K562 (cell line): ENCODE results near the gene CFDP1. TPM values are rescaled to one million over a fixed set of nuclear protein-coding genes. Genes with fewer than 3 reads are reported as not detected.

ENCODE experiments used
- ATAC-seq: fragments of 200-7000 bp; cut with Tn5 transposase; 3 replicates; pipeline ENCODE4 v1.9.1; 2020; ENCODE audit warnings: moderate library complexity
- BruUV-seq: library from RNA; stranded (reverse); fragments of 400-500 nt; replicated peaks from 2 replicates; lab custom pipeline; 2021; lab: Mats Ljungman, UMichigan
- CTCF ChIA-PET: fragments of 300-600 bp; formaldehyde crosslinking; extraction: SDS; loops from one replicate; lab custom pipeline; 2021; ENCODE audit warnings: low intra/inter-chr PET ratio; lab: Yijun Ruan, JAX
- POLR2A ChIA-PET: fragments of 300-600, 350-650 bp; sonication (Branson Sonifier 250); formaldehyde crosslinking; extraction: SDS; loops from one replicate; lab custom pipeline; 2021; ENCODE audit warnings: antibody characterized with exemption, inconsistent platforms; lab: Yijun Ruan, JAX
- DNase-seq, 4 experiments: peaks; one replicate each; pipeline versions ENCODE4 v3.0.0 to v3.0.0-alpha.2; 2011 to 2018; ENCODE audit warnings: low spot score in 3 of 4, mixed read lengths in 3 of 4; ENCODE audit errors: extremely low read depth in 1 of 4
- FAIRE-seq: peaks from 2 replicates; lab custom pipeline; 2011; peaks lifted over from hg19 to GRCh38; lab: Jason Lieb, UNC
- H2AFZ ChIP-seq: 2 replicates; pipeline ENCODE4 v1.6.0; 2011; ENCODE audit warnings: low read depth, low read length, control low read depth, inconsistent platforms
- H3K27ac ChIP-seq: fragments of 200-600 bp; 3 replicates; pipeline ENCODE4 v1.8.0; 2011; ENCODE audit warnings: low read depth, mild to moderate bottlenecking, control low read depth, inconsistent platforms, low read length, moderate library complexity, mixed read lengths; ENCODE audit errors: extremely low read depth
- H3K27me3 ChIP-seq, 2 experiments: fragments of 300-600 bp in 1 of 2; 2 replicates in 1 of 2; 3 replicates in 1 of 2; pipeline versions ENCODE4 v1.6.0 to v1.8.0; 2011; ENCODE audit warnings: inconsistent platforms in 2 of 2, low read length in 2 of 2, mild to moderate bottlenecking in 1 of 2, mixed read lengths in 1 of 2, moderate library complexity in 1 of 2; ENCODE audit not compliant: control insufficient read depth in 2 of 2, insufficient read depth in 2 of 2
- H3K36me3 ChIP-seq: fragments of 300-600 bp; 3 replicates; pipeline ENCODE4 v1.8.0; 2011; ENCODE audit warnings: mild to moderate bottlenecking, low read length, inconsistent platforms; ENCODE audit not compliant: control insufficient read depth, insufficient read depth
- H3K4me1 ChIP-seq, 2 experiments: fragments of 200-600 bp in 1 of 2; replicated peaks in 1 of 2; 2 replicates in 1 of 2; 3 replicates in 1 of 2; pipeline versions ENCODE4 v1.5.1 to v1.8.0; 2011; ENCODE audit warnings: inconsistent platforms in 2 of 2, low read length in 2 of 2, mild to moderate bottlenecking in 1 of 2, mixed read lengths in 1 of 2, moderate library complexity in 1 of 2; ENCODE audit not compliant: control insufficient read depth in 2 of 2, insufficient read depth in 2 of 2
- H3K4me2 ChIP-seq: 2 replicates; pipeline ENCODE4 v1.6.1; 2011; ENCODE audit warnings: low read length, control low read depth, inconsistent platforms, mixed read lengths; ENCODE audit not compliant: insufficient read depth
- H3K4me3 ChIP-seq: fragments of 200-600 bp; sonication (generic), shearing (Covaris generic); 2 replicates; pipeline ENCODE4 v1.5.1; 2016; ENCODE audit warnings: control low read depth, inconsistent platforms
- H3K79me2 ChIP-seq: fragments of 200-600 bp; 3 replicates; pipeline ENCODE4 v1.8.0; 2011; ENCODE audit warnings: low read length, inconsistent platforms; ENCODE audit not compliant: control insufficient read depth, insufficient read depth
- H3K9ac ChIP-seq, 2 experiments: 2 replicates each; pipeline versions ENCODE4 v1.6.0 to v1.6.1; 2011; ENCODE audit warnings: low read depth in 2 of 2, low read length in 2 of 2, control low read depth in 1 of 2, inconsistent platforms in 1 of 2, mild to moderate bottlenecking in 1 of 2, mixed read lengths in 1 of 2; ENCODE audit not compliant: insufficient read depth in 1 of 2
- H3K9me1 ChIP-seq: one replicate; pipeline ENCODE4 v1.6.0; 2011; ENCODE audit warnings: inconsistent platforms, mild to moderate bottlenecking, low read length, moderate library complexity; ENCODE audit not compliant: control insufficient read depth, insufficient read depth
- H3K9me3 ChIP-seq: replicated peaks from 2 replicates; pipeline ENCODE4 v1.5.1; 2011; ENCODE audit warnings: low read depth, low read length, inconsistent platforms; ENCODE audit not compliant: control insufficient read depth, insufficient read depth
- H4K20me1 ChIP-seq: replicated peaks from 2 replicates; pipeline ENCODE4 v1.6.1; 2011; ENCODE audit warnings: low read length, inconsistent platforms, mixed read lengths; ENCODE audit not compliant: control insufficient read depth, insufficient read depth
- ADNP ChIP-seq: fragments of 200-800 bp; sonication (Bioruptor generic); IDR thresholded peaks from 2 replicates; pipeline ENCODE4 v1.6.1; 2016; ENCODE audit warnings: missing genetic modification characterization, missing compliant biosample characterization
- HBP1 ChIP-seq: fragments of 450-650 bp; formaldehyde crosslinking; IDR thresholded peaks from 2 replicates; pipeline ENCODE4 v1.4.0; 2022; ENCODE audit warnings: missing genetic modification characterization
- HDAC2 ChIP-seq: fragments of 450-650 bp; IDR thresholded peaks from 2 replicates; pipeline ENCODE4 v1.6.1; 2016; ENCODE audit warnings: mild to moderate bottlenecking
- IRF2 ChIP-seq: sonication (generic); formaldehyde crosslinking; IDR thresholded peaks from 2 replicates; pipeline ENCODE4 v1.8.1; 2022; ENCODE audit warnings: mild to moderate bottlenecking, missing genetic modification reagents
- KLF6 ChIP-seq: fragments of 250-450 bp; sonication (Bioruptor Pico); IDR thresholded peaks from 2 replicates; pipeline ENCODE4 v1.4.0; 2020; ENCODE audit warnings: mild to moderate bottlenecking, moderate library complexity, borderline replicate concordance
- NCOA6 ChIP-seq: fragments of 450-650 bp; IDR thresholded peaks from 2 replicates; pipeline ENCODE4 v1.6.1; 2017; ENCODE audit warnings: mild to moderate bottlenecking
- OTX1 ChIP-seq: fragments of 450-650 bp; formaldehyde crosslinking; IDR thresholded peaks from 2 replicates; pipeline ENCODE4 v1.4.0; 2022; ENCODE audit warnings: mild to moderate bottlenecking
- PREB ChIP-seq: sonication (generic); formaldehyde crosslinking; IDR thresholded peaks from 2 replicates; pipeline ENCODE4 v1.8.1; 2023; ENCODE audit warnings: mild to moderate bottlenecking, missing genetic modification reagents
- SRSF3 ChIP-seq: fragments of 200-400 bp; formaldehyde crosslinking; IDR thresholded peaks from 2 replicates; pipeline ENCODE4 v1.6.1; 2016; ENCODE audit warnings: mild to moderate bottlenecking, low read length, moderate library complexity; ENCODE audit not compliant: insufficient read depth
- ZBTB1 ChIP-seq: sonication (generic); formaldehyde crosslinking; IDR thresholded peaks from 2 replicates; pipeline ENCODE4 v1.8.1; 2023; ENCODE audit warnings: missing genetic modification reagents, low read depth, mild to moderate bottlenecking, borderline replicate concordance
- ZFP36 ChIP-seq: fragments of 150-350 bp; IDR thresholded peaks from 2 replicates; pipeline ENCODE4 v1.6.1; 2018; ENCODE audit warnings: low read length, low read depth; ENCODE audit not compliant: partially characterized antibody
- ZNF23 ChIP-seq: fragments of 250-450 bp; sonication (Bioruptor Pico); IDR thresholded peaks from 2 replicates; pipeline ENCODE4 v1.4.0; 2020; ENCODE audit warnings: mild to moderate bottlenecking
- ZNF324 ChIP-seq: fragments of 250-450 bp; sonication (Bioruptor Pico); IDR thresholded peaks from 2 replicates; pipeline ENCODE4 v1.4.0; 2020; ENCODE audit warnings: mild to moderate bottlenecking
- ZNF707 ChIP-seq: fragments of 250-450 bp; sonication (Bioruptor Pico); conservative IDR thresholded peaks from 2 replicates; pipeline ENCODE4 v1.8.0; 2022; ENCODE audit warnings: inconsistent platforms, mild to moderate bottlenecking, moderate library complexity
- ZNF830 ChIP-seq: fragments of 250-450 bp; sonication (Bioruptor Pico); IDR thresholded peaks from 2 replicates; pipeline ENCODE4 v1.5.0; 2021; ENCODE audit warnings: mild to moderate bottlenecking
- WGBS: fragments of 100-300 bp; shearing (Covaris generic); methylation state at CpG from one replicate; pipeline ENCODE4 v1.1.6; 2016; ENCODE audit warnings: low coverage, mixed read lengths; ENCODE audit not compliant: insufficient coverage; ENCODE audit errors: missing lambda C conversion rate; 5-methylcytosine and 5-hydroxymethylcytosine counted together
- in situ Hi-C: fragments of 300-500 bp; cut with MboI; formaldehyde crosslinking; loops from 4 replicates; pipeline ENCODE4 v1.15.0; 2018; ENCODE audit warnings: inconsistent platforms, mixed read lengths
- intact Hi-C: fragments of 100-400 bp; cut with micrococcal nuclease; formaldehyde crosslinking; loops from 2 replicates; pipeline ENCODE4 v1.14.2; 2022
- polyA plus RNA-seq, 8 experiments: library from polyadenylated mRNA; depleted of rRNA in 4 of 8; stranded (reverse) in 5 of 8; unstranded in 3 of 8; fragments of >200 nt; fragmentation: Nextera tagmentation in 2 of 8; fragmentation: Illumina TruSeq in 1 of 8; extraction: Ambion mirVana in 2 of 8; extraction: Trizol in 1 of 8; gene quantifications; 2 replicates each; pipeline versions ENCODE4 v1.2.1 to v1.2.3, GENCODE V29; 2011 to 2014; ENCODE audit warnings: inconsistent platforms in 1 of 8, missing spikeins in 1 of 8
- total RNA-seq, 7 experiments: library from RNA; depleted of rRNA in 6 of 7; stranded (reverse); fragments of >200 nt in 6 of 7; fragmentation: Illumina TruSeq in 2 of 7; extraction: Trizol in 2 of 7; gene quantifications; 2 replicates each; pipeline versions ENCODE4 v1.2.1 to v1.2.3, GENCODE V29; 2011 to 2021; ENCODE audit warnings: low replicate concordance in 1 of 7
- TF ChIP-seq, protein P1 (sequence below): sonication (generic); formaldehyde crosslinking; IDR thresholded peaks from 2 replicates; pipeline ENCODE4 v1.8.0; 2022; ENCODE audit warnings: mild to moderate bottlenecking, low read depth, missing genetic modification reagents
- TF ChIP-seq, protein P2 (sequence below): sonication (generic); formaldehyde crosslinking; IDR thresholded peaks from 2 replicates; pipeline ENCODE4 v1.4.0; 2020; ENCODE audit warnings: mild to moderate bottlenecking, missing genetic modification reagents

The CFDP1 gene
- total and polyA plus RNA-seq, 9 of the 15 experiments (the other 6 are each of a cell fraction or from before 2014, with no cell fraction given) = 31.5 to 78.4 (median 61.7) TPM

DNA sequence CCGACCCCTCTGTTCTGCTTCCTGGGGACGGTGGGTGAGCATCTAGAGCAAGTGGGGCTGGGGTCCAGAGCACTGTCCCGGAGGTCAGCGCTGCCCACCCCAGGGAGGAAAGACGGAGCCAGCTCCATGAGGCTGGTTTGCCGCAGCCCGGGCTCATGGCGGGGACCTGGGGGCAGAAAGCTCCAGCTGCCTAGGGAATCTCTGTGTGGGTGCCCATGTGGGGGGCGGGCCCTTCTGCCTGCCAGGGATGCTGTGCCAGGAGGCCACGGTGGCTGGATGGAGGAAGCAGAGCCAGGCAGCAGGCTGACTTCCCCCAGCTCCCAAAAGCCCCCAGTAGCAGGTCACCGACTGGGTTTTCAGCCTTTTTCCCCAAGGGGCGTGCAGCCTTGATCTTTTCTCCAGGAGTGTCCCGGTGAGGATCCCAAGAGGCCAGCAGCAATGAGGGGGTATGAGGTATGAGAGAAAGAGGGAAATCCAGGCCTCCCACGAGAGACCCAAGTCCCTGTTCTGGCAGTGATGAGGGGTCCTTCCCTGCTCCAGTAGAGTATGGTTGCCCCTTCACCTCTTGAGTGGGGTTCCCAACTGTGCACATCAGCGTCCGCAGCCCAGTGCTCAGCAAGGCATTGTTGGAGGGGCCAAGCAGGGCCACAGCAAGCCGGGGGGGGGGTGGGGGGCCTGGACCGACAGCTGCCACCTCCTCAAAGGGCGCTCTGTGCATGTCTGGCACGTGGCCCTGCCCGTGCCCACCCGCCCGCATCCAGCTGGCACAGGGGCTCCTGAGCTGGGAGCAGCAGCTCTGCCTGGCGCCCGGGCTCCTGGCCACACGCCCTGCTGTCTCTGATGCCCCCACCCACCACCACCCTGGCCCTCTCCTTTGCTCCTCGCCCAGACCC is 166.3 kb downstream of the CFDP1 start:
- WGBS = 66% methylated on average over 15 of the region's 27 CpGs
- in situ Hi-C loops = no loop called here
- Histone ChIP-seq H3K9me3 (no peaks in the 10 kb centered on the region), H4K20me1 (no peaks in the 10 kb centered on the region), H3K4me1 (peaks cover 4 to 48% of the 10 kb centered on the region in 2 experiments; a peak in 3 of 5 replicates), H2AFZ (no peak overlapping the region), H3K9me1 (no peaks in the 10 kb centered on the region), H3K4me3 (no peak overlapping the region), H3K79me2 (peaks cover 6% of the 10 kb centered on the region; the same call in 1 of the 3 replicates), H3K4me2 (peak overlapping the region; percentile 72; the same call in 1 of the 2 replicates), H3K9ac (peak overlapping the region in 1 of 2 experiments; percentile 92; a peak in 2 of 4 replicates), H3K27me3 (no peaks in the 10 kb centered on the region), H3K27ac (no peak overlapping the region), H3K36me3 (no peaks in the 10 kb centered on the region)
- ATAC-seq (no peak), FAIRE-seq (no peak), DNase-seq (no peak)
- no TSS peak for BruUV-seq
- ChIA-PET CTCF (no interaction called here), POLR2A (interaction anchor here (1.2 kb wide), 1 partner anchor 112 kb away, joined by 3 read pairs; no protein-coding TSS in a partner anchor)
- intact Hi-C loops = no loop called here
- TF ChIP-seq ZBTB1 = no peak
- TF ChIP-seq, protein P1, sequence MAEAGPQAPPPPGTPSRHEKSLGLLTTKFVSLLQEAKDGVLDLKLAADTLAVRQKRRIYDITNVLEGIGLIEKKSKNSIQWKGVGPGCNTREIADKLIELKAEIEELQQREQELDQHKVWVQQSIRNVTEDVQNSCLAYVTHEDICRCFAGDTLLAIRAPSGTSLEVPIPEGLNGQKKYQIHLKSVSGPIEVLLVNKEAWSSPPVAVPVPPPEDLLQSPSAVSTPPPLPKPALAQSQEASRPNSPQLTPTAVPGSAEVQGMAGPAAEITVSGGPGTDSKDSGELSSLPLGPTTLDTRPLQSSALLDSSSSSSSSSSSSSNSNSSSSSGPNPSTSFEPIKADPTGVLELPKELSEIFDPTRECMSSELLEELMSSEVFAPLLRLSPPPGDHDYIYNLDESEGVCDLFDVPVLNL (CRISPR knock-in tag) = no peak
- TF ChIP-seq OTX1 (CRISPR knock-in tag) = no peak
- TF ChIP-seq, protein P2, sequence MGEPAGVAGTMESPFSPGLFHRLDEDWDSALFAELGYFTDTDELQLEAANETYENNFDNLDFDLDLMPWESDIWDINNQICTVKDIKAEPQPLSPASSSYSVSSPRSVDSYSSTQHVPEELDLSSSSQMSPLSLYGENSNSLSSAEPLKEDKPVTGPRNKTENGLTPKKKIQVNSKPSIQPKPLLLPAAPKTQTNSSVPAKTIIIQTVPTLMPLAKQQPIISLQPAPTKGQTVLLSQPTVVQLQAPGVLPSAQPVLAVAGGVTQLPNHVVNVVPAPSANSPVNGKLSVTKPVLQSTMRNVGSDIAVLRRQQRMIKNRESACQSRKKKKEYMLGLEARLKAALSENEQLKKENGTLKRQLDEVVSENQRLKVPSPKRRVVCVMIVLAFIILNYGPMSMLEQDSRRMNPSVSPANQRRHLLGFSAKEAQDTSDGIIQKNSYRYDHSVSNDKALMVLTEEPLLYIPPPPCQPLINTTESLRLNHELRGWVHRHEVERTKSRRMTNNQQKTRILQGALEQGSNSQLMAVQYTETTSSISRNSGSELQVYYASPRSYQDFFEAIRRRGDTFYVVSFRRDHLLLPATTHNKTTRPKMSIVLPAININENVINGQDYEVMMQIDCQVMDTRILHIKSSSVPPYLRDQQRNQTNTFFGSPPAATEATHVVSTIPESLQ = no peak
- no peak for TF ChIP-seq NCOA6
- no peak for TF ChIP-seq ZNF830 (CRISPR knock-in tag)
- TF ChIP-seq IRF2 (CRISPR knock-in tag) = no peak
- no peak for TF ChIP-seq ZNF707 (CRISPR knock-in tag)
- no peak for TF ChIP-seq ADNP (tag)
- no peak for TF ChIP-seq ZNF23 (CRISPR knock-in tag)
- no peak for TF ChIP-seq ZFP36
- no peak for TF ChIP-seq HBP1
- TF ChIP-seq KLF6 (CRISPR knock-in tag) = no peak
- TF ChIP-seq SRSF3 = no peak
- TF ChIP-seq PREB (CRISPR knock-in tag) = no peak
- no peak for TF ChIP-seq HDAC2
- TF ChIP-seq ZNF324 (CRISPR knock-in tag) = no peak
